H1 (cell line): ENCODE data around the gene L2HGDH. TPM values are rescaled to one million over a fixed set of nuclear protein-coding genes. Genes with fewer than 3 reads are reported as not detected.

Experiments used
- ATF2 ChIP-seq: IDR thresholded peaks from 2 replicates; pipeline ENCODE4 v1.6.1; 2012; ENCODE audit warnings: low read length, inconsistent platforms
- BCL11A ChIP-seq, 2 experiments: IDR thresholded peaks; one replicate each; pipeline ENCODE4 v1.6.1; 2011; ENCODE audit warnings: low read depth in 2 of 2, low read length in 2 of 2, mild to moderate bottlenecking in 2 of 2
- EZH2 ChIP-seq: fragments of 200-600 bp; sonication (generic); IDR thresholded peaks from 2 replicates; pipeline ENCODE4 v1.7.1; 2012; ENCODE audit warnings: low read depth, mild to moderate bottlenecking, moderate library complexity, low read length, inconsistent platforms; ENCODE audit not compliant: severe bottlenecking
- GTF2F1 ChIP-seq: IDR thresholded peaks from 2 replicates; pipeline ENCODE4 v1.6.1; 2012; ENCODE audit warnings: low read depth, low read length, improper control_type of control experiment, borderline replicate concordance
- KDM5A ChIP-seq: fragments of 200-600 bp; IDR thresholded peaks from 2 replicates; pipeline ENCODE4 v1.7.1; 2012; ENCODE audit warnings: mild to moderate bottlenecking, low read length, inconsistent platforms, mixed read lengths
- NANOG ChIP-seq: IDR thresholded peaks from 2 replicates; pipeline ENCODE4 v1.6.1; 2011; ENCODE audit warnings: low read length, low read depth, mild to moderate bottlenecking, inconsistent platforms; ENCODE audit not compliant: insufficient read depth, poor library complexity, severe bottlenecking
- polyA plus RNA-seq, 7 experiments: library from polyadenylated mRNA; depleted of rRNA in 3 of 7; stranded (reverse) in 5 of 7; unstranded in 2 of 7; fragments of >200 nt in 5 of 7; fragments of 200-250 nt in 2 of 7; gene quantifications; 1 replicate in 5 of 7; 2 replicates in 1 of 7; 4 replicates in 1 of 7; pipeline versions ENCODE4 v1.2.1 to v1.2.3, GENCODE V29; 2011 to 2013; ENCODE audit warnings: missing spikeins in 2 of 7, mixed read lengths in 2 of 7
- total RNA-seq: library from RNA; stranded (reverse); fragmentation: NEBNext Ultra II Directional; extraction: Animal tissue kit (Norgen Biotek cat#: 25700); gene quantifications from 2 replicates; pipeline ENCODE4 v1.2.1, GENCODE V29; 2021

The L2HGDH gene
- total and polyA plus RNA-seq, 2 of the 8 experiments (the other 6 are each of a cell fraction or from before 2014, with no cell fraction given): 12.2 to 28.6 TPM

GRCh38 chr14:50334211-50334610 lies 22.2 kb upstream of the L2HGDH start (continued):
- TF ChIP-seq NANOG: no peak
- TF ChIP-seq EZH2: no peak
- TF ChIP-seq BCL11A (IDR thresholded peaks at IDR 0.05; ENCODE audit: low read depth in 2 of 2, low read length in 2 of 2): no peak
- no peak for TF ChIP-seq GTF2F1
- no peak for TF ChIP-seq KDM5A
- no peak for TF ChIP-seq ATF2
